ENCODE measurements around the gene SEC14L5.
"Not testable (repeated sequence)": the region's sequence is repeated elsewhere in the genome, so short reads cannot be mapped to it uniquely, and the experiment has no call there.

SEC14L5 gene

GRCh38 chr16:4925791-4926190 is 32.3 kb upstream of the SEC14L5 start:
- DNase-seq (ENCODE audit: extremely low spot score), result no peak
- TF ChIP-seq FOXA1 (IDR thresholded peaks at IDR 0.05), result no peak
- TF ChIP-seq BHLHE40 (IDR thresholded peaks at IDR 0.05; ENCODE audit: borderline replicate concordance), result no peak
- no peak for TF ChIP-seq ARNT (IDR thresholded peaks at IDR 0.05)
- TF ChIP-seq TARDBP (IDR thresholded peaks at IDR 0.05), result no peak
- TF ChIP-seq ELF4 (IDR thresholded peaks at IDR 0.05), result no peak
- TF ChIP-seq SP1 (IDR thresholded peaks at IDR 0.05), result no peak
- no peak for TF ChIP-seq L3MBTL2 (conservative IDR thresholded peaks at IDR 0.05)
- no peak for TF ChIP-seq SUZ12 (IDR thresholded peaks at IDR 0.05)
- no peak for TF ChIP-seq FOXM1 (IDR thresholded peaks at IDR 0.05; ENCODE audit: borderline replicate concordance)
- TF ChIP-seq CTBP1 (IDR thresholded peaks at IDR 0.05; ENCODE audit: borderline replicate concordance), result no peak
- TF ChIP-seq LEF1 (IDR thresholded peaks at IDR 0.05; ENCODE audit: borderline replicate concordance), result no peak
- no peak for TF ChIP-seq FOXK2 (IDR thresholded peaks at IDR 0.05)
- no peak for TF ChIP-seq PKNOX1 (IDR thresholded peaks at IDR 0.05)
- TF ChIP-seq NFRKB (IDR thresholded peaks at IDR 0.05), result no peak
- TF ChIP-seq HDGF (IDR thresholded peaks at IDR 0.05; ENCODE audit: borderline replicate concordance), result no peak
- TF ChIP-seq ZNF384 (IDR thresholded peaks at IDR 0.05), result no peak
- ChIA-PET CTCF (no interaction called here), POLR2A (no interaction called here)

GRCh38 chr16:4926928-4927327 is 31.2 kb upstream of the SEC14L5 start:
- DNase-seq (ENCODE audit: extremely low spot score), result no peak
- POLR2A ChIA-PET, result no interaction called here
- TF ChIP-seq ELF4 (IDR thresholded peaks at IDR 0.05), result no peak
- no peak for TF ChIP-seq L3MBTL2 (conservative IDR thresholded peaks at IDR 0.05)
- CTCF ChIA-PET, result no interaction called here

- POLR2A ChIA-PET, result no interaction called here
- DNase-seq (ENCODE audit: extremely low spot score), result no peak
- no peak for TF ChIP-seq L3MBTL2 (conservative IDR thresholded peaks at IDR 0.05)
- TF ChIP-seq BHLHE40 (IDR thresholded peaks at IDR 0.05; ENCODE audit: borderline replicate concordance), result no peak
- no peak for TF ChIP-seq CTBP1 (IDR thresholded peaks at IDR 0.05; ENCODE audit: borderline replicate concordance)
- TF ChIP-seq ARNT (IDR thresholded peaks at IDR 0.05), result no peak
- TF ChIP-seq FOXM1 (IDR thresholded peaks at IDR 0.05; ENCODE audit: borderline replicate concordance), result no peak
- TF ChIP-seq LEF1 (IDR thresholded peaks at IDR 0.05; ENCODE audit: borderline replicate concordance), result no peak
- no peak for TF ChIP-seq HDGF (IDR thresholded peaks at IDR 0.05; ENCODE audit: borderline replicate concordance)
- TF ChIP-seq FOXA1 (IDR thresholded peaks at IDR 0.05), result no peak
- no peak for TF ChIP-seq SUZ12 (IDR thresholded peaks at IDR 0.05)
- TF ChIP-seq SP1 (IDR thresholded peaks at IDR 0.05), result no peak
- TF ChIP-seq ELF4 (IDR thresholded peaks at IDR 0.05), result no peak
- TF ChIP-seq PKNOX1 (IDR thresholded peaks at IDR 0.05), result no peak
- TF ChIP-seq FOXK2 (IDR thresholded peaks at IDR 0.05), result no peak
- TF ChIP-seq ZNF384 (IDR thresholded peaks at IDR 0.05), result no peak
- TF ChIP-seq TARDBP (IDR thresholded peaks at IDR 0.05), result no peak
- CTCF ChIA-PET, result no interaction called here
These were observed 30.5 kb upstream of the SEC14L5 start for GRCh38 chr16:4927661-4928060.

GRCh38 chr16:4928227-4928626 is 29.9 kb upstream of the SEC14L5 start:
- no peak for TF ChIP-seq HDGF (IDR thresholded peaks at IDR 0.05; ENCODE audit: borderline replicate concordance)
- TF ChIP-seq SP1 (IDR thresholded peaks at IDR 0.05), result no peak
- TF ChIP-seq TARDBP (IDR thresholded peaks at IDR 0.05), result no peak
- no peak for TF ChIP-seq ELF4 (IDR thresholded peaks at IDR 0.05)
- no peak for TF ChIP-seq LEF1 (IDR thresholded peaks at IDR 0.05; ENCODE audit: borderline replicate concordance)
- TF ChIP-seq L3MBTL2 (conservative IDR thresholded peaks at IDR 0.05), result no peak
- no peak for TF ChIP-seq FOXM1 (IDR thresholded peaks at IDR 0.05; ENCODE audit: borderline replicate concordance)
- no peak for TF ChIP-seq NFRKB (IDR thresholded peaks at IDR 0.05)
- no peak for TF ChIP-seq SUZ12 (IDR thresholded peaks at IDR 0.05)
- TF ChIP-seq FOXA1 (IDR thresholded peaks at IDR 0.05), result no peak
- no peak for TF ChIP-seq BHLHE40 (IDR thresholded peaks at IDR 0.05; ENCODE audit: borderline replicate concordance)
- no peak for TF ChIP-seq PKNOX1 (IDR thresholded peaks at IDR 0.05)
- ChIA-PET POLR2A (no interaction called here), CTCF (no interaction called here)
- DNase-seq (ENCODE audit: extremely low spot score), result no peak

GRCh38 chr16:4929619-4930018 is 28.5 kb upstream of the SEC14L5 start:
- POLR2A ChIA-PET; DNase-seq (ENCODE audit: extremely low spot score); CTCF ChIA-PET: not testable (repeated sequence)

GRCh38 chr16:4931381-4931780 is 26.7 kb upstream of the SEC14L5 start:
- no peak for TF ChIP-seq L3MBTL2 (conservative IDR thresholded peaks at IDR 0.05)
- DNase-seq (ENCODE audit: extremely low spot score), result no peak
- CTCF ChIA-PET, result no interaction called here
- POLR2A ChIA-PET, result interaction anchor here (1.1 kb wide), 1 partner anchor 11 kb away, joined by 3 read pairs; no protein-coding TSS in a partner anchor

- no peak for DNase-seq (ENCODE audit: extremely low spot score)
- TF ChIP-seq FOXK2 (IDR thresholded peaks at IDR 0.05) (no peak), BHLHE40 (IDR thresholded peaks at IDR 0.05; ENCODE audit: borderline replicate concordance) (no peak), LEF1 (IDR thresholded peaks at IDR 0.05; ENCODE audit: borderline replicate concordance) (no peak), ELF4 (IDR thresholded peaks at IDR 0.05) (no peak), FOXA1 (IDR thresholded peaks at IDR 0.05) (no peak), PKNOX1 (IDR thresholded peaks at IDR 0.05) (no peak), FOXM1 (IDR thresholded peaks at IDR 0.05; ENCODE audit: borderline replicate concordance) (no peak), ZNF384 (IDR thresholded peaks at IDR 0.05) (no peak), HDGF (IDR thresholded peaks at IDR 0.05; ENCODE audit: borderline replicate concordance) (no peak), ARNT (IDR thresholded peaks at IDR 0.05) (no peak), SUZ12 (IDR thresholded peaks at IDR 0.05) (no peak), TARDBP (IDR thresholded peaks at IDR 0.05) (no peak), CTBP1 (IDR thresholded peaks at IDR 0.05; ENCODE audit: borderline replicate concordance) (no peak), SP1 (IDR thresholded peaks at IDR 0.05) (no peak), L3MBTL2 (conservative IDR thresholded peaks at IDR 0.05) (no peak), NFRKB (IDR thresholded peaks at IDR 0.05) (no peak)
- POLR2A ChIA-PET, result no interaction called here
- CTCF ChIA-PET, result no interaction called here
These were observed 24.7 kb upstream of the SEC14L5 start for GRCh38 chr16:4933433-4933832.
